GM18867 (cell line): ENCODE measurements around the gene PCGF2.
A peak's percentile ranks its signal among the peaks of the same experiment; 100 is the strongest.

ENCODE experiments used
- ATAC-seq: cut with Tn5 transposase; IDR thresholded peaks from one replicate; pipeline ENCODE4 v1.9.1; 2021; ENCODE audit warnings: mild to moderate bottlenecking, moderate library complexity; ENCODE audit not compliant: unreplicated experiment

PCGF2 gene

GRCh38 chr17:38704606-38705522, 43.3 kb downstream of the PCGF2 start, which contains the start of gene MLLT6:
Gene MLLT6 (plus strand): TSS chr17:38705273. CDS start chr17:38705633, 360 bp downstream.
- ATAC-seq, result no peak

- ATAC-seq, result no peak
These were observed 44.2 kb downstream of the PCGF2 start for GRCh38 chr17:38703742-38704605.

DNA sequence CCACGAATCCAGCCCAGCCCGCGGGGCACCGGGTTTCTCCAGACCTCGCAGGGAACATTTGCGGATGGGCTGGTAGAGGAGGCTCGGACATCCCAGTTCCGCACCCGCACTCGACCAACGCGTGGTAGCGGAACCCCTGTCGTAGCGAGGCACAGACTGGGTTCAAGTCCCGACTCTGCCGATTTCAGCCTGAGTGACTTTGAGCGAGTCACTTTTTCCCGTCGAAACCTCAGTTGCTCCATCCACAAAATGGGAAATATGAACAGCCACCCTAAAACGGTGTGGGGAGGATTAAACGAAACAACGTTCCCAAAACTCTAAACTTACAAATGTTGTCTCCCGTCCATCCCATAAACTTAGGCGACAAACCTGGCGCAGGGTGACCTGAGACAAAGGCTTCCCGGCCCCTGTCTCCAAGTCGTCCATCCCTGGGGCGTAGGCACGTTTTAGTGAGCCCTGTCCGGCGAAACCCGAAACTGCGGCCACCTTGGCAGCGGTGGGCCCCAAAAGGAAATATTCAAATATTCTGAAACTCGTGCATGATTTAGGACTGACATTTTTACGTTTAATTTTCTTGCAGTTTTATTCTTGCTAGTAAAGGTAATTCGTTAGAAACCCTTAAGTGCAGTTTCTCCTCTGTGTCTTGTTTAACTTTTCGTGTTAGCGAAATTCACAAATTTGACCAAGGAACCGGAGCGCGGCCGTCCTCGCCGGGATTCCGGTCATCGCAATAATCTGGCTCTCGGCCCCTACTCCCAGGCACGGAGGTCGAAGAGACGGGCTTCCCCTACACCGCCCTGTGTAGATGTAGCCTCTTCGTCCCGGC, 45.0 kb downstream of the PCGF2 start:
- no peak for ATAC-seq

DNA sequence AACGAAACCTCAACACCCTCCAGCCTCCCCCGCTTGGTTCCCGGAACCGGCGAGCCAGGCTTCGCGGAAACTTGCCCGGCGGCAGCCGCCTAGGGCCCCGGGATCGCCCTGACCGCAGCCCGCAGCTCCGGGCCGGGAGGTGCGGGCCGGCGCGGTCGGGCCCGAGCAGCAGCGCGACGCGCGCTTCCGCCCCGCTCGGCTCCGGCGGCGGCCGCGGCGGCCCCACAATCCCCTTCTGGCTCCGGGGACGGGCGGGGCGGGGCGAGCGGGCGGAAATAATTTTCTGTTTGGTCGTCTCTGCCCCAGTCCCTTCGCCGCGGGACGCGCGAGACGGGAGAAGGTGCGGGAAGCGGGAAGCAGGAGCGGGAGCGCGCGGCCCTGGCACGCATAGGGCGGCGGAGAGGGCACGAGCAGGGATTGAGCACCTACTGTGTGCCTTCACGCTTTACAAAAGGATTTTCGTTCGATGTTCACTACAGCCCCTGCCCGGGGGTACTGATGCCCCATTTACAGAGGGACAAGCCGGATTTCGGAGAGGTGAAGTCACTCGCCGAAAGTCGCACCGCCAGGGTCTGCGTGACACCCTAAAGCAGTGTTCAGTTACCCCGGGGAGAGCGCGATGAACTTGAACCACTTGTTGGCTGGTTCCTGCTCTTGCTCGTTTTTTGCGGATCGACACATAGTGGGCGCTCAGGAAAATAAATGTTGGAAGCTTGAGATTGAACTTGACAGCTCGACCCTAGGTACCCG, 45.8 kb downstream of the PCGF2 start:
- ATAC-seq, result peak; percentile 37

GRCh38 chr17:38701504-38702165, 46.5 kb downstream of the PCGF2 start:
- peak; percentile 18 for ATAC-seq

DNA sequence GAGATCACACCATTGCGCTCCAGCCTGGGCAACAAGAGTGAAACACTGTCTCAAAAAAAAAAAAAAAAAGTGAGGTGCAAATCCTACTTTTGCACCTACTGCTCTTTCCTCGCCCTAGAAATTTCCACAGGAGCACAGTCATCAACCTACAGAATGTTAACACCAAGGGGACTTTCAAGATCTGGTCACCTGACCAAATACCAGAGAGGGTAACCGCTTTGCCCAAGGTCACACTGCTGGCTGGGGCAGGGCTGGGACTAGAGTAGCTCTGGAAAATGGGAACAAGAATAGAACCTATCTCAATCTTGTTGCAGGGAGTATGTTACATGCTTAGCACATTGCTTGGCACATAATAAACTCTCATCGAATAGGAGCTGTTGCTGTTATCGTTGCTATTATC, 49.4 kb downstream of the PCGF2 start:
- ATAC-seq, result no peak

DNA sequence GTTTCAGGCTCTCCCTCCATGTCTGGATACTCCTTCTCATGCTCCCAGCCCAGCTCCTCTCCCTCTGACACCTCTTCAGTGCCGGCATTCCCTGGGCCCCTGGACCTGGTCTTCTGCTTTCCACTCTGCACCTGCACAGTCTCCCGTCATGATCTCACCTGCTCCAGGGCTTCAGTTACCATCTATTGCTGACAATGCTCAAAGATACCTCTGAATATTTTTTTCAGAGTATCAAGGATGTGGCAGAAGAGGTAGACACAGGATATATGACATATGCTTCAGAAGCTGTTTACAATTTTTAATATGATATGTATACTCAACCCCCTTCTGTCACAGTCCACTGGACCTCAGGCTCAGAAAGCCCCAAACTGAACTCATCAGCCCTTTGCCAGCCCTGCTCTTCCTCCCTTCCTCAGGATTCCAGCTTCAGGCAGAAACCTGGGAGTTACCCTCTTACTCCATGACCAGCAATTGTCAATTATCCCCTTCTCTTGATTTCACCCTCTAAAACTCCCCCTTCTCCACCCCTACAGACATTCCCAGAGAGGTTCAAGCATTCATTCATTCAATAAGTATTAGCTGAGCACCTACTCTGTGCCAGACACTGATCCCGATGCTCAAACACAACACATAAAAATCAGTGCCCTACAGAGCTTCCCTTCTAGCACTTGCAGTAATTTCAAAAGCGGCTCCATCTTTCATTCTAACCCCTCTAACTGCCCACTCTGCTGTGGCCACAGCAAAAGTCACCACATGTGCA, 50.9 kb downstream of the PCGF2 start:
- ATAC-seq, result no peak

GRCh38 chr17:38693700-38694329, 54.3 kb downstream of the PCGF2 start:
- no peak for ATAC-seq

- no peak for ATAC-seq
These were observed 57.0 kb downstream of the PCGF2 start for GRCh38 chr17:38691154-38691553.

DNA sequence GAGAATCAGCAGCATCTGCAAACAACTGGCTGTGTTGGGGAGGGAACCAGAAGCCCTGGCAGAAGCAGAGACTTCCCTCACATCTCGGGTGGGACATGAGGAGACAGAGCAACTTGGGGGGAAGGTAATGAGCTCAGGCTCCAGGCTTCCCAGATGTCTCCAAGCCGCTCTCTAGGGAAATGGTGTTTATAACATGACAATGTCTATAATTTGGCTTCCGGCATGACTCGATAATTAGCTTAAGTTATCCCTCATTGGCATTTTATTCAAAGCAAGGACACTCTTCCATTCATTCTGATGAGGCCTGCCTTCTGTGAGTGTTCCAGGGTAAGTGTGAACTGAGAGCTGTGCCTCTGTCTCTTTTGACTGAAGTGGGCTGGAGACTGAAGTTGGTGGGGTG, 57.8 kb downstream of the PCGF2 start:
- no peak for ATAC-seq

DNA sequence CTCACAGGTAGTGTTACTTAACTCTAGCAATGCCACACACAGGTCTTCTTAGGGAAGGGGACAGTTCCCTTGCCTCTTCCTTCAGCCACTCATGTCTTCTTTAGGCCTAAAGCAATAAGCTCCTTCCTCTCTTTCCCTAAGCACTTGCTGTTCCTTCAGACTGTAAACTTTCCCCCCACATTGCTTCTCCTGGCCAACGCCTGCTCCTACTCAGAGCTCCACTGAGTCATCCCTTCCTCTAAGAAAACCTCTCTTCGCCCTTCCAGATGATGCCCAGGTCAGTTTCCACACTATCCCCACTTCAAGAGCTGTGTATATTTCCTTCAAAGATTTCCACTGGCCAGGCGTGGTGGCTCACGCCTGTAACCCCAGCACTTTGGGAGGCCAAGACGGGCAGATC, 60.9 kb downstream of the PCGF2 start:
- no peak for ATAC-seq

DNA sequence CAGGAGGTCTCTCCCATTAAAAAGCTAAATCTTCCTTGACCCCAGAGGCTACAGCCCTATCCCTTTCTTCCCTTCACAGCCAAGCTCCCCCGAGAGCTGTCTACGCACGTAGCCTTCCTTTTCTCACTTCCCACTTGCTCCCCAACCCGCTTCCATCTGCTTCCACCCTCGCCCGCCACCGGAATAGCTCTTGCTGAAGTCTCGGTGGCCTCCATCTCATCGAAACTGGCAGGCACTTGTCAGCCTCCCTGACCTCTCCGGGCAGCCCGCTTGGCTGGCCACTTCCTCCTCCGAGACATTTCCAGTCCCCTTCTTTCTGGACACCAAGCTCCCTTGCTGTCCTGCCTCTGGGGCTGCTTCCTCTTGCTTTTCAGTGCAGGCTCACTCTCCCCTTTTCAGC, 62.6 kb downstream of the PCGF2 start:
- ATAC-seq, result no peak
